ENCODE results near the gene EPHB3. TPM values are rescaled to one million over a fixed set of nuclear protein-coding genes. Genes with fewer than 3 reads are reported as not detected.
"Not testable (repeated sequence)": the region's sequence is repeated elsewhere in the genome, so short reads cannot be mapped to it uniquely, and the experiment has no call there.

EPHB3 gene
- total RNA-seq, 1 donor from 2014 or later, result 1.2 TPM

- Histone ChIP-seq H3K36me3 (no peaks in the 10 kb centered on the region), H3K4me3 (no peak overlapping the region), H3K27me3 (no peaks in the 10 kb centered on the region), H3K9me3 (no peaks in the 10 kb centered on the region), H3K27ac (no peak overlapping the region), H3K4me1 (no peaks in the 10 kb centered on the region)
- intact Hi-C loops (cut with DNase I), result no loop called here
- DNase-seq (ENCODE audit: low spot score in 2 of 2), result no peak
- TF ChIP-seq CTCF (IDR thresholded peaks at IDR 0.05), result no peak
These were observed 58.3 kb downstream of the EPHB3 start for GRCh38 chr3:184619787-184620430.

- Histone ChIP-seq H3K4me3 (no peak overlapping the region), H3K27me3 (no peaks in the 10 kb centered on the region), H3K4me1 (no peaks in the 10 kb centered on the region), H3K9me3 (no peaks in the 10 kb centered on the region), H3K27ac (no peak overlapping the region), H3K36me3 (no peaks in the 10 kb centered on the region)
- intact Hi-C loops (cut with DNase I), result no loop called here
- no peak for TF ChIP-seq CTCF (IDR thresholded peaks at IDR 0.05)
- DNase-seq (ENCODE audit: low spot score in 2 of 2), result no peak
These were observed 59.0 kb downstream of the EPHB3 start for GRCh38 chr3:184620475-184621119.

GRCh38 chr3:184622156-184622555 is 60.6 kb downstream of the EPHB3 start:
- H3K9me3 ChIP-seq; H3K27ac ChIP-seq; H3K36me3 ChIP-seq; H3K27me3 ChIP-seq; intact Hi-C loops (cut with DNase I); DNase-seq (ENCODE audit: low spot score in 2 of 2); H3K4me3 ChIP-seq; H3K4me1 ChIP-seq: not testable (repeated sequence)

- no peak for DNase-seq (ENCODE audit: low spot score in 2 of 2)
- H3K36me3 ChIP-seq, result no peaks in the 10 kb centered on the region
- no peaks in the 10 kb centered on the region for H3K27me3 ChIP-seq
- TF ChIP-seq CTCF (IDR thresholded peaks at IDR 0.05), result no peak
- no peaks in the 10 kb centered on the region for H3K4me1 ChIP-seq
- no peak overlapping the region for H3K27ac ChIP-seq
- no peak overlapping the region for H3K4me3 ChIP-seq
- no peaks in the 10 kb centered on the region for H3K9me3 ChIP-seq
- intact Hi-C loops (cut with DNase I), result no loop called here
These were observed 65.3 kb downstream of the EPHB3 start for GRCh38 chr3:184626923-184627322.

GRCh38 chr3:184629555-184630160 is 68.1 kb downstream of the EPHB3 start:
- Histone ChIP-seq H3K27ac (no peak overlapping the region), H3K27me3 (no peaks in the 10 kb centered on the region), H3K9me3 (no peaks in the 10 kb centered on the region), H3K4me1 (no peaks in the 10 kb centered on the region), H3K4me3 (no peak overlapping the region), H3K36me3 (no peaks in the 10 kb centered on the region)
- intact Hi-C loops (cut with DNase I), result no loop called here
- TF ChIP-seq CTCF (IDR thresholded peaks at IDR 0.05), result no peak
- DNase-seq (ENCODE audit: low spot score in 2 of 2), result no peak

- H3K4me1 ChIP-seq, result no peaks in the 10 kb centered on the region
- TF ChIP-seq CTCF (IDR thresholded peaks at IDR 0.05), result no peak
- H3K4me3 ChIP-seq, result no peak overlapping the region
- no peaks in the 10 kb centered on the region for H3K9me3 ChIP-seq
- DNase-seq (ENCODE audit: low spot score in 2 of 2), result no peak
- no peak overlapping the region for H3K27ac ChIP-seq
- no peaks in the 10 kb centered on the region for H3K27me3 ChIP-seq
- H3K36me3 ChIP-seq, result no peaks in the 10 kb centered on the region
- intact Hi-C loops (cut with DNase I), result no loop called here
These were observed 69.4 kb downstream of the EPHB3 start for GRCh38 chr3:184630861-184631471.

Data from ascending aorta (tissue), 2 donors.